ENCODE results near the gene SH3PXD2B.
"Not testable (repeated sequence)": the region's sequence is repeated elsewhere in the genome, so short reads cannot be mapped to it uniquely, and the experiment has no call there.

Gene SH3PXD2B

GRCh38 chr5:172485511-172486202 lies 31.3 kb upstream of the SH3PXD2B start:
- DNase-seq (ENCODE audit: low spot score), result no peak

GRCh38 chr5:172484664-172485063 lies 30.3 kb upstream of the SH3PXD2B start:
- no peak for DNase-seq (ENCODE audit: low spot score)

DNA sequence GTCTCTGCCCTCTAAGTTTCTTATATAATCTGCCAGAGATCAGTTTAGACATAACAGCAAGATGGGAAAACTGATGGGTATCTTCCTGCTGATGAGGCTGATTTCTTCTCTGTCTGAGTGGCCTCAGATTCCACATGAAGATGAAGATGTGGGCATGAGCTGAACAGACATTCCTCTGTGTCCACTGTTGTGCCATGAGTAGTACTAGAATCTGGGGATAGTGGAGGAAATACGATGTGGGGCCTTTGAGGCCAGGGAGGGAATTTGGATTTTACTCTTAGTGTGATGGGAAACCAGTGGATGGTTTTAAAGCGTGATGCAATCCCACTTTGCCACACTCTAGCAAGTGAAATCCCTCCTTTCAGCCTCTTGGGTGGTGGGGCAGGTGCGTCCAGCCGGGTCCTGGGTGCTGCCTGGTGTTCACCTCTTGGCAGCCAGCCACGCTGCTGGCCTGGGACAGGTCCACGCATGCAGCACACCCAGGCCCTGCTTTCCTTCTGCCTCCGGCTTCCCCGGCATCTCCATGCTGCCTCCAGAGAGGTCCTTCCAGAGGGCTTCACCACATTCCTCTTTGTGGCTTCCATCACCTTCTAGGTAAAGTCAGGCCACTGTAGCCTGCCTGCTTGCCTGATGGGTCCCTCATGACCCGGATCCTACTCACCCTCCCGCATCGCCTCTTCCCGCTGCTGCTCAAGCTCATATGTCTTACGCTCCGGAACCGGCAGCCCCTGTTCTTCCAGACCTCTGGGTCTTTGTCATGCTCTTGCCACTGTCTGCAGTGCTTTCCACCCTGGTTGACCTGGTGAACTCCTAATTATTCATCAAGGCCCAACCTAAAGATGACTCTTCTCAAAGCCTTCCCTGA lies 28.1 kb upstream of the SH3PXD2B start:
- no peak for DNase-seq (ENCODE audit: low spot score)

DNA sequence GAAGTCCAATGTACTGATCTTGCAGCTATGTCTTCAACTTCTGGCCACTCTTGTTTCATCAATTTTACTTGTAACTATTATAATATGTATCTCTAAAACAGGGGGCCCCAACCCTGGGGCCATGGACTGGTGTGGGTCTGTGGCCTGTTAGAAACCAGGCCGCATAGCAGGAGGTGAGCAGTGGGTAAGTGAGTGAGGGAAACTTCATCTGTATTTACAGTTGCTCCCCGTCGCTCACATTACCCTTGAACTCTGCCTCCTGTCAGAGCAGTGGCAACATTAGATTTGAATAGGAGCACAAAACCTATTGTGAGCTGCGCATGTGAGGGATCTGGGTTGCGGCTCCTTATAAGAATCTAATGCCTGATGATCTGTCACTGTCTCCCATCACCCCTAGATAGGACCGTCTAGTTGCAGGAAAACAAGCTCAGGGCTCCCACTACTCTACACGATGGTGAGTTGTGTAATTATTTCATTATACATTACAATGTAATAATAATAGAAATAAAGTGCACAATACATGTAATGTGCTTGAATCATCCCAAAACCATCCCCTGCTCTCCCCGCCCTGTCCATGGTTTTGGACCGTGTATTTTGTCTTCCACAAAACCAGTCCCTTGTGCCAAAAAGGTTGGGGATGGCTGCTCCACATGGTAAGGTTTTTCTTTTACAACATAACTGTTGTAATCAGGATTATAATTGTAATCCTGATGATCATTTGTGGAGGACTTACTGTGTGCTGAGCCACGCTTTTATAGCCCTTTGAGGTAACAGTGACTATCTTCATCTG lies 26.9 kb upstream of the SH3PXD2B start:
- DNase-seq (ENCODE audit: low spot score), result no peak

DNA sequence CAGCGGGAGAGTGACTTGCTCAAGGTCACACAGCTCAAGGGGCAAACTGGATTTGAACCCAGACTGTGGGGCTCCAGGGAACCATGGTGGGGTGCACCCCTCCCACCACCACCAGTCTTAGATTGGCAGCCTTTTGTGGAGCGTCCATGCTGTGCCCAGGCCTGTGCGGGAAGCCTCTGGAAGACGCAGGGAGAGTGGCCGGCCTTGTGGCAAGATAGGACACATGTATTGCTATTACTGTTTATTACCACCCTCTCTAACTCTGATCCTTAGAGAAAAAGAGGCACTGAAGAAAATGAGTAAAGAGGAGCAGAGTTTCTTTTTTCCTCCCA lies 25.4 kb upstream of the SH3PXD2B start:
- DNase-seq (ENCODE audit: low spot score), result no peak

- DNase-seq (ENCODE audit: low spot score), result peak; percentile 90
Observed at GRCh38 chr5:172479034-172479783, 24.9 kb upstream of the SH3PXD2B start.

DNA sequence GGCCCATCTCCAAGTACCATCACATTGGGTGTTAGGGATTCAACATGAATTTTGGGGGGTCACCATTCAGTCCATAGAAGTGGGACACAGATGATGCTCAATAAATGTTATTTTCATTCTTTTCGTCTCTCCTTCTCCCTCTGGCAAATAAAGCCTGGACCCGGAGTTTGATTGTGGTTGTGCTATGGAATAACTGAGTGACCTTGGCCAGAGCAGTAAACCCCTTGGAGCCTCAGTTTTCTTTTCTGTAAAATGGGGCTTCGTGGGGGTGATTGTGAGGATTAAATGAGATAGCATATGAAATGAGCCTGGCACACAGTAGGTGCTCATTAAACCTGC lies 24.3 kb upstream of the SH3PXD2B start:
- not testable (repeated sequence) for DNase-seq (ENCODE audit: low spot score)

DNA sequence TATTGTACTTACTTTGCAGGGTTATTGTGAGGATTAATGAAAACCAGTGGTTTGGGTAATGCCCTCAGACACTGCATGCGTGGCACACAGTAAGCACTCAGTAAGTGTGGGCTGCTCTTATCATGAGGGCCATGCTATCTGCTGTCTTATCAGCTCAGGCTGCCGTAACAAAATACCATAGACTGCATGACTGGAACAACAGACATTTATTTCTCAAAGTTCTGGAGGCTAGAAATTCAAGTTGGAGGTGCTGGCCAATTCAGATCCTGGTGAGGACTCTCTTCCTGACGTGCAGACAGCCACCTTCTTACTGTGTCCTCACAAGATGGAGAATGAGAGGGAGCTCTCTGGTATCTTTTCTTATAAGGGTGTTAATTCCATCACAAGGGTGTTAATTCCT lies 23.9 kb upstream of the SH3PXD2B start:
- DNase-seq (ENCODE audit: low spot score), result no peak

DNA sequence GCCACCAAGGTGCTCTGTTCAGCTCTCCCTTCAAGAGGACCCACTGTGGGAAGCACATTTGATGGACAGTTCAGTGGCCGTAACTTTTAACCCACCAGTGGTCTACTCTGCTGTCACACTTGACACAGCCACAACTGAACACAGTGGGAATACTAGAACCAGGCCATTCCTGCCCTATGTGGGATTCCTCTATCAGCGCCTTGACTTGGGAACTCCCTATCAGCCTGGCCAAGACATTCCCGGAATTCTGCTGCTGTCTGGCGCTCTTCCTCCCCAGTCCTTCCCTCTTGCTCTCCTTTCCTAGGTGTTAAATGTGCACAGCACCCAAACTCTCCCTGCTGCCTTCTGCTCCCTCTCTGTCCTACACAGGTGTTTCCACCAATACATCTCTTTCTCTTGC lies 23.1 kb upstream of the SH3PXD2B start:
- no peak for DNase-seq (ENCODE audit: low spot score)

- no peak for DNase-seq (ENCODE audit: low spot score)
Observed at GRCh38 chr5:172474293-172474692, 20.0 kb upstream of the SH3PXD2B start.

- DNase-seq (ENCODE audit: low spot score), result no peak
Observed at GRCh38 chr5:172473427-172473826, 19.1 kb upstream of the SH3PXD2B start.

DNA sequence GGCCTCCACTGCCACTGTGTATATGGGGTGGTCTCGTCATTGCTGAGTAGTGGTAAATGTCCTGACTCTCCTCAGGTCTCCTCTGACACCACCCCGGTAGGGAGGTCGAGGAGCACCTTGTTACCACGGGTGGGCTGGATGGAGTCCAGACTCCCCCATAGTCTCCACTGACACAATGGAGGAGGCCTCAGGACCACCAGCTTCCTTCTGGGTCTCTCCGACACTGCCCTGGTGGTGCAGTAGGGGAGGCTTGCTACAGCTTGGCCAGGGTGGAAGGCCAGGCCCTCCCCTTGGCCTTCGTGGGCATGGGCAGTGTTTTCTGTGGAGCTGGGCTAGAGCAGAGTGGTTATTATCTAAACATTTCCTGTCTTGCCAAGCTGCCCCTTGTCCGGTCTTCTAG lies 15.4 kb upstream of the SH3PXD2B start:
- no peak for DNase-seq (ENCODE audit: low spot score)

DNA sequence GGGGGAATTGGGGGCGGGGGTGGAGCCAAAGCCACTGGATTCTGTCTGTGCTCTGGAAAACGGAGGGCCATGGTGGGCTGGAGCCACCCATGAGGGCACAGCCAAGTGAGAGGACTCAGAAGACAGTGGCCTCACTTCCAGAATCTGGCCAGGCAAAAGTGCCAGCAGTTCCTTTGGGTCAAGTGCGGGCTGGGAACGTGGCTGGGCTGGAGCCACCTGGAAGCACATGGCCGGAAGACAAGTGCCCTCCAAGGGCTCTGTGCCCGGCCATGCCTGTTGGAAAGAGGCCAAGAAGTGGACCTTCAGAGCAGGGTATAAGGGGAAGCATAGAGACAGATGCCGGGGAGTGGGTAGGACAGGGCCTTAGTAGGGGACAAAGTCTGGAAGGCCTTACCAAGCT lies 11.7 kb upstream of the SH3PXD2B start:
- no peak for DNase-seq (ENCODE audit: low spot score)

- DNase-seq (ENCODE audit: low spot score), result no peak
Observed at GRCh38 chr5:172463031-172463430, 8.7 kb upstream of the SH3PXD2B start.

GRCh38 chr5:172459783-172460165 lies 5.4 kb upstream of the SH3PXD2B start:
- DNase-seq (ENCODE audit: low spot score), result no peak

GRCh38 chr5:172458976-172459782 lies 4.9 kb upstream of the SH3PXD2B start:
- DNase-seq (ENCODE audit: low spot score), result no peak

DNA sequence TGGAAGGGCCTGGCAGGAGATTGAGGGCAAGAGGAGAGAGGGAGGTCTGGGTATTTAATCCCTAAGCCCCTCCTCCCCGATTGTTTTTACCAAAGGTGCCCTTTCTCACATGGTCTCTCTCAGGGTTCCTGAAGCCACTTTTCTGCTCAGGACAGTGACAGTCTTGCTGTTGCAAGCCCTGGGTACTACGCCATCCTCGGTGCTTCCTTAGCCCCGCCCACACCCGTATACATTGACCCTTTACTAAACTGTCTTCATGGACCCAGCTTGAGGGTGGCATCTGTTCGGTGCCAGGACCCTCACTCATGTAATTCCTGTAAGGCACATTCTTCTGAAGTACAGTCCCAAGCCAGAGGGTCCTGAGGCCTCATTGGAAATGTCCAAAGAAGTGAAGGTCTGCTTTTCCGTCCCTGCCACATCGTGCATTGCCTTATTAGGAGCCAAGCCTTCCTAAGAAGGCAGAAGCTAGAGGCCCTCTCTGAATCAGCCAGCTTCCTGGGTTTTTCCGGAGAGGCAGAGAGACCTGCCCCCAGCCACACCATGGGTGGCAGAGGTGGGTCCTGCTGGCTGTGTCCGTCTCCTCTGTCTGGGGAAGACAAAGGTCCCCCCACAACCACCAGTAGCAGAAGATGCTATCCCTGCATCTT lies 1.9 kb upstream of the SH3PXD2B start:
- no peak for DNase-seq (ENCODE audit: low spot score)

DNA sequence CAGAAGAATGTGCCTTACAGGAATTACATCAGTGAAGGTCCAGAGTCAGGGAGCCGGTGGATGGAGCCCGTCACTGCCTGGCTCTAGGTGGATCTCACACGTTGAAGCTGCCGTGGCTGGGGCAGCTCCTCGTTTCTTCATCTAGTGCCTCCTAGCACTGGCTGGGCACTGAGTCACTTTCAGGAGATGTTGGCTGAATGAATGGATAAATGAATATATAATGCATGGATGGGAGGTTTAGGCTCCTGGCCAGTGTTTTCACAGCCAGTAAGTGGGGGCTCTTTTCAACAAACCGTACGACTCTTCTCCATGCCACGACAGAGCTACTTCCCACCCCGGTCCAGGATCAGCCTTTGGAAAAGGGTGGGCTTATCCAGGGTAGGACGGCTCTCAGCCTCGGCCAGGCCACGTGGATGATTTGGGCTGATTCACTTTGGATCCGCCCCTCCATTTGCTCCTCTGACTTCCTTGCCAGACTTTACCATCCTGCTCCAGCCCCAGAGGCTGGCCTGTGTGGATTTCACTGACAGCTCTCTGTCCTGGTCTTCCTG lies 1.3 kb upstream of the SH3PXD2B start:
- peak; percentile 65 for DNase-seq (ENCODE audit: low spot score)

GRCh38 chr5:172455087-172455381 lies 709 bp upstream of the SH3PXD2B start:
- DNase-seq (ENCODE audit: low spot score), result no peak

DNA sequence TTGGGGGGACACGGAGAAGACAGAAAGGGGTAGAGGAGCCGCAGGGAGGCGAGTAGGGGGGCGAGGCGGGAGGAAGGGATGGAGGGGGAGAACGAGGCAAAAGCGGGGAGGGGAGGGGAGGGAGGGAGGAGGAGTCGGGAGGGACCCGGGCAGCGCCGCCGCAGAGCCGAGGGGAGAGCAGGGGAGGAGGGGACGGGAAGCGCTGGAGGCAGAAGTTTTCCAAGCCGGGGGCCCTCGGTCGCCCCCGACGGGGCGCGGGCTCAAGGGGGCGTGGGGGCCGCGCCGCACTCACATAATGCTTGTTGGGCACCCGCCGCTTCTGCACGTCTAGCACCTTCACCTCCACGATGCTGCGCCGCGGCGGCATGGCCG lies 353 bp downstream of the SH3PXD2B start:
- DNase-seq (ENCODE audit: low spot score), result peak; percentile 50
